GM12878 (cell line): ENCODE data around the gene NFYB. TPM values are rescaled to one million over a fixed set of nuclear protein-coding genes. Genes with fewer than 3 reads are reported as not detected.

Experiments used
- ATAC-seq: fragments of 200-7000 bp; cut with Tn5 transposase; 3 replicates; pipeline ENCODE4 v1.9.1; 2020; ENCODE audit warnings: mild to moderate bottlenecking, moderate library complexity
- BruUV-seq: library from RNA; stranded (reverse); fragments of 400-500 nt; replicated peaks from 2 replicates; lab custom pipeline; 2021; lab: Mats Ljungman, UMichigan
- CTCF ChIA-PET: fragments of 300-600 bp; sonication (Branson Sonifier 250); formaldehyde crosslinking; extraction: SDS; loops from one replicate; lab custom pipeline; 2021; ENCODE audit warnings: inconsistent platforms; lab: Yijun Ruan, JAX
- POLR2A ChIA-PET: fragments of 350-600 bp; formaldehyde crosslinking; extraction: SDS; loops from one replicate; lab custom pipeline; 2021; ENCODE audit warnings: inconsistent platforms; lab: Charles Lee
- RAD21 ChIA-PET: fragments of 300-600 bp; sonication (Branson Sonifier 250); formaldehyde crosslinking; loops from one replicate; lab custom pipeline; 2023; ENCODE audit warnings: antibody characterized with exemption; ENCODE audit not compliant: unreplicated experiment; lab: Charles Lee
- SMC1A ChIA-PET: fragments of 300-600 bp; sonication (Branson Sonifier 250); formaldehyde crosslinking; loops from one replicate; lab custom pipeline; 2023; ENCODE audit not compliant: unreplicated experiment, uncharacterized antibody; lab: Charles Lee
- DNase-seq: peaks from one replicate; pipeline ENCODE4 v3.0.0-alpha.2; 2011; ENCODE audit warnings: low read depth, low spot score
- FAIRE-seq: peaks from 3 replicates; lab custom pipeline; 2011; peaks lifted over from hg19 to GRCh38; lab: Jason Lieb, UNC
- H2AFZ ChIP-seq: 2 replicates; pipeline ENCODE4 v1.6.0; 2011; ENCODE audit warnings: low read depth, low read length, control low read depth; ENCODE audit not compliant: control insufficient read depth
- H3K27ac ChIP-seq: 2 replicates; pipeline ENCODE4 v1.5.1; 2011; ENCODE audit warnings: control low read depth; ENCODE audit not compliant: control insufficient read depth, insufficient read depth
- H3K27me3 ChIP-seq, 2 experiments: replicated peaks in 1 of 2; 2 replicates each; pipeline versions ENCODE4 v1.6.0 to v1.6.1; 2011; ENCODE audit warnings: low read length in 1 of 2; ENCODE audit not compliant: control insufficient read depth in 2 of 2, insufficient read depth in 2 of 2
- H3K36me3 ChIP-seq, 2 experiments: 2 replicates each; pipeline ENCODE4 v1.5.1; 2011; ENCODE audit warnings: low read length in 1 of 2; ENCODE audit not compliant: control insufficient read depth in 2 of 2, insufficient read depth in 2 of 2
- H3K4me1 ChIP-seq: 2 replicates; pipeline ENCODE4 v1.6.1; 2011; ENCODE audit warnings: mild to moderate bottlenecking, low read length, moderate library complexity, mixed read lengths; ENCODE audit not compliant: control insufficient read depth, insufficient read depth
- H3K4me2 ChIP-seq: 2 replicates; pipeline ENCODE4 v1.6.0; 2011; ENCODE audit warnings: control low read depth; ENCODE audit not compliant: control insufficient read depth, insufficient read depth
- H3K4me3 ChIP-seq: fragments of 200-600 bp; sonication (generic); 2 replicates; pipeline ENCODE4 v1.5.1; 2016
- H3K79me2 ChIP-seq: 2 replicates; pipeline ENCODE4 v1.6.0; 2011; ENCODE audit warnings: low read length; ENCODE audit not compliant: control insufficient read depth, insufficient read depth
- H3K9ac ChIP-seq: 2 replicates; pipeline ENCODE4 v1.8.0; 2011; ENCODE audit warnings: low read length, control low read depth, mixed read lengths; ENCODE audit not compliant: control insufficient read depth, insufficient read depth
- H3K9me3 ChIP-seq: replicated peaks from 3 replicates; pipeline ENCODE4 v1.5.1; 2011; ENCODE audit warnings: mild to moderate bottlenecking, low read length; ENCODE audit not compliant: control insufficient read depth, insufficient read depth
- H4K20me1 ChIP-seq: 2 replicates; pipeline ENCODE4 v1.6.0; 2011; ENCODE audit not compliant: control insufficient read depth, insufficient read depth
- BRCA1 ChIP-seq: IDR thresholded peaks from 2 replicates; pipeline ENCODE4 v1.6.1; 2011; ENCODE audit warnings: low read depth, low read length, improper control_type of control experiment
- CHD1 ChIP-seq: IDR thresholded peaks from 2 replicates; pipeline ENCODE4 v1.6.1; 2012; ENCODE audit warnings: low read depth, low read length, improper control_type of control experiment
- CREM ChIP-seq: IDR thresholded peaks from 2 replicates; pipeline ENCODE4 v1.6.1; 2014; ENCODE audit warnings: antibody characterized with exemption, low read depth
- HDAC6 ChIP-seq: fragments of 200-600 bp; sonication (generic); IDR thresholded peaks from one replicate; pipeline ENCODE4 v1.8.0; 2017; ENCODE audit warnings: antibody characterized with exemption; ENCODE audit not compliant: unreplicated experiment
- JUNB ChIP-seq: IDR thresholded peaks from 2 replicates; pipeline ENCODE4 v1.6.1; 2016; ENCODE audit warnings: antibody characterized with exemption, mild to moderate bottlenecking
- KAT2A ChIP-seq: conservative IDR thresholded peaks from 2 replicates; pipeline ENCODE4 v1.6.1; 2011; ENCODE audit warnings: low read depth, low read length; ENCODE audit not compliant: control insufficient read depth
- NR2C2 ChIP-seq: IDR thresholded peaks from 2 replicates; pipeline ENCODE4 v1.6.1; 2011; ENCODE audit warnings: borderline replicate concordance, low read depth; ENCODE audit not compliant: control insufficient read depth, insufficient read length
- SIX5 ChIP-seq: IDR thresholded peaks from 2 replicates; pipeline ENCODE4 v1.6.1; 2011; ENCODE audit warnings: mild to moderate bottlenecking, low read depth, low read length, moderate library complexity; ENCODE audit not compliant: severe bottlenecking
- SRF ChIP-seq, 2 experiments: IDR thresholded peaks; 2 replicates each; pipeline ENCODE4 v1.6.1; 2011; ENCODE audit warnings: low read depth in 2 of 2, low read length in 2 of 2, mild to moderate bottlenecking in 1 of 2, moderate library complexity in 1 of 2
- SUPT20H ChIP-seq: IDR thresholded peaks from 2 replicates; pipeline ENCODE4 v1.6.1; 2011; ENCODE audit warnings: low read depth, mild to moderate bottlenecking, low read length, moderate library complexity, borderline replicate concordance; ENCODE audit not compliant: control insufficient read depth
- TCF3 ChIP-seq: IDR thresholded peaks from 2 replicates; pipeline ENCODE4 v1.6.1; 2012; ENCODE audit warnings: low read depth, mild to moderate bottlenecking, low read length, borderline replicate concordance; ENCODE audit not compliant: insufficient read depth
- ZZZ3 ChIP-seq: IDR thresholded peaks from 2 replicates; pipeline ENCODE4 v1.6.1; 2011; ENCODE audit warnings: low read depth; ENCODE audit not compliant: control insufficient read depth, insufficient read length
- WGBS: methylation state at CpG from one replicate; pipeline ENCODE4 v1.1.6; 2016; ENCODE audit warnings: low lambda C conversion rate; ENCODE audit not compliant: insufficient replicate concordance, insufficient coverage; ENCODE audit errors: missing lambda C conversion rate; 5-methylcytosine and 5-hydroxymethylcytosine counted together
- in situ Hi-C: fragments of 300-500 bp; cut with MboI; formaldehyde crosslinking; loops from 9 replicates; pipeline ENCODE4 v1.14.3; 2018; ENCODE audit warnings: mixed read lengths
- intact Hi-C: fragments of 100-400 bp; cut with micrococcal nuclease; formaldehyde crosslinking; loops from one replicate; pipeline ENCODE4 v1.14.2; 2022; ENCODE audit not compliant: unreplicated experiment
- polyA plus RNA-seq, 11 experiments: library from polyadenylated mRNA; depleted of rRNA in 4 of 11; unstranded in 6 of 11; stranded (reverse) in 5 of 11; fragments of >200 nt; fragmentation: Nextera tagmentation in 4 of 11; fragmentation: Illumina TruSeq in 1 of 11; extraction: Ambion mirVana in 4 of 11; extraction: Trizol in 1 of 11; gene quantifications; 1 replicate in 1 of 11; 2 replicates in 10 of 11; pipeline versions ENCODE4 v1.2.1 to v1.2.3, GENCODE V29; 2011 to 2016; ENCODE audit warnings: inconsistent platforms in 2 of 11, missing spikeins in 2 of 11, low read depth in 1 of 11
- total RNA-seq, 4 experiments: library from RNA; depleted of rRNA in 3 of 4; stranded (reverse); fragments of >200 nt in 3 of 4; fragmentation: Illumina TruSeq in 1 of 4; extraction: Trizol in 1 of 4; gene quantifications; 2 replicates each; pipeline versions ENCODE4 v1.2.1 to v1.2.3, GENCODE V29; 2013 to 2021
- TF ChIP-seq, protein P1 (sequence below): fragments of 150-350 bp; IDR thresholded peaks from 2 replicates; pipeline ENCODE4 v1.6.1; 2014; ENCODE audit warnings: mild to moderate bottlenecking, low read depth, low read length
- TF ChIP-seq, protein P2 (sequence below): IDR thresholded peaks from 2 replicates; pipeline ENCODE4 v1.6.1; 2011; ENCODE audit warnings: borderline replicate concordance, low read depth, mild to moderate bottlenecking, moderate library complexity, mixed read lengths, low read length; ENCODE audit not compliant: insufficient read depth; ENCODE audit errors: extremely low read length
- TF ChIP-seq, protein P3 (sequence below): IDR thresholded peaks from 2 replicates; pipeline ENCODE4 v1.6.1; 2011; ENCODE audit warnings: borderline replicate concordance, low read depth, mild to moderate bottlenecking, moderate library complexity, low read length; ENCODE audit not compliant: insufficient read depth, poor library complexity, severe bottlenecking

The NFYB gene
- total and polyA plus RNA-seq, 10 of the 15 experiments (the other 5 are each of a cell fraction or from before 2014, with no cell fraction given) = 13.8 to 42.3 (median 28.2) TPM

DNA sequence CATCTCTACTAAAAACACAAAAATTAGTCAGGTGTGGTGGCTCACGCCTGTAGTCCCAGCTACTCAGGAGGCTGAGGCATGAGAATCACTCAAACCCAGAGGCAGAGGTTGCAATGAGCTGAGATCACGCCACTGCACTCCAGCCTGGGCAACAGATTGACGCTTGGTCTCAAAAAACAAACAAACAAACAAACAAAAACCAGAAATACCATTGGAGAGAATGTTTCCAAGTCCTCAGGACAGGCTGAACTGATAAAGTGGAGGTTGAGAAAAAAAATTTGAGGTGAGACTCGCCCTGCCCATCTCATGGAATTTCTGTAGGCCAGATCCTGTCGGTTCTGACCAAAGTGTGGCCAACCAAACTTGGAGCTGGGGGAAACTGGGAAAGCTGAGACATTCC, 30.6 kb upstream of the NFYB start (continued):
- TF ChIP-seq, protein P1, sequence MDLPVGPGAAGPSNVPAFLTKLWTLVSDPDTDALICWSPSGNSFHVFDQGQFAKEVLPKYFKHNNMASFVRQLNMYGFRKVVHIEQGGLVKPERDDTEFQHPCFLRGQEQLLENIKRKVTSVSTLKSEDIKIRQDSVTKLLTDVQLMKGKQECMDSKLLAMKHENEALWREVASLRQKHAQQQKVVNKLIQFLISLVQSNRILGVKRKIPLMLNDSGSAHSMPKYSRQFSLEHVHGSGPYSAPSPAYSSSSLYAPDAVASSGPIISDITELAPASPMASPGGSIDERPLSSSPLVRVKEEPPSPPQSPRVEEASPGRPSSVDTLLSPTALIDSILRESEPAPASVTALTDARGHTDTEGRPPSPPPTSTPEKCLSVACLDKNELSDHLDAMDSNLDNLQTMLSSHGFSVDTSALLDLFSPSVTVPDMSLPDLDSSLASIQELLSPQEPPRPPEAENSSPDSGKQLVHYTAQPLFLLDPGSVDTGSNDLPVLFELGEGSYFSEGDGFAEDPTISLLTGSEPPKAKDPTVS = no peak
- no peak for TF ChIP-seq SUPT20H

DNA sequence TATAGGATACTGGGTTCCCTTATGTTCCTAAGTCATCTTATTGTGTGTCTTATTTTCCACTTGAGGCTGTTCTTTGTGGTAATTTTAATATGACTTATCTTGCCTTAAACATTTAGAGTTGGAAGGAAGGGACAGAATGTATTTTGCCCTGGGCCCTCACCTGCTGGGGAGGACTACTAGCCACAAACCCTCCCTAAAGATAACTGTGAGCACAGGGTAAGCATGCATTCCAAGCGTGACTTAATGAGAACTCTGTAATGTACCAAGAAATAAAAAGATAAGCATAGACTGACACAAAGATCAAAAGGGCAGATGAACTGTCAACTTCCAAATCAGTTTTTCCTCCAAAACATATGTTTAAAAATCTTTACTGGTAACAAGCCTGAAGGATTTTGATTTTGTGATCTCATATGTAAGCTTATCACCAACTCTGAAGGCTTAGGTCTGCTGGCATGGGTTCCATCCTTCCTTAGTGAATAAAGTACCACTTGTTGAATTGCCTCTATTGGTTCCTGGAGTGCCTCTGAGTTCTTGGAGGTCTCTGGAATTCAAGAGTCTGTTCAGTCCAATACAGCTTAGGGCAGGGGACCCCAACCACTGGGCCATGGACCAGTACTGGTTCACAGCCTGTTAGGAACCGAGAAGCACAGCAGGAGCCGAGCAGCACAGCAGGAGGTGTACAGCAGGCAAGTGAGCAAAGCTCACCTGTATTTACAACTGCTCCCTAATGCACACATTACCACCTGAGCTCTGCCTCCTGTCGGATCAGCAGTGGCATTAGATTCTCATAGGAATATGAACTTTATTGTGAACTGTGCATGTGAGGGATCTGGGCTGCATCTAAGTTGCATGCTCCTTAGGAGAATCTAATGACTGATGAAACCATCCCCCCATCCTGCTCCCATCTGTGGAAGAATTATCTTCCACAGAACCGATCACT, 29.8 kb upstream of the NFYB start:
- POLR2A ChIA-PET = no interaction called here
- no peaks in the 10 kb centered on the region for H3K9me3 ChIP-seq
- 41% methylated on average over 5 of the region's 5 CpGs for WGBS

More for the DNA sequence above, 29.8 kb upstream of the NFYB start:
- ChIA-PET RAD21 (no interaction called here), SMC1A (no interaction called here), CTCF (interaction anchor here (1.0 to 1.3 kb wide), 2 partner anchors 25 to 59 kb away, joined by 3 read pairs; no protein-coding TSS in a partner anchor)
- TF ChIP-seq NR2C2 = no peak
- no peak for TF ChIP-seq JUNB
- no peak for TF ChIP-seq KAT2A
- no peak for TF ChIP-seq BRCA1
- TF ChIP-seq, protein P2, sequence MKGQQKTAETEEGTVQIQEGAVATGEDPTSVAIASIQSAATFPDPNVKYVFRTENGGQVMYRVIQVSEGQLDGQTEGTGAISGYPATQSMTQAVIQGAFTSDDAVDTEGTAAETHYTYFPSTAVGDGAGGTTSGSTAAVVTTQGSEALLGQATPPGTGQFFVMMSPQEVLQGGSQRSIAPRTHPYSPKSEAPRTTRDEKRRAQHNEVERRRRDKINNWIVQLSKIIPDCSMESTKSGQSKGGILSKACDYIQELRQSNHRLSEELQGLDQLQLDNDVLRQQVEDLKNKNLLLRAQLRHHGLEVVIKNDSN = no peak
- no peak for TF ChIP-seq SIX5
- TF ChIP-seq SRF (IDR thresholded peaks at IDR 0.05; ENCODE audit: low read depth in 2 of 2, low read length in 2 of 2) = no peak
- TF ChIP-seq TCF3 = no peak
- TF ChIP-seq HDAC6 = no peak
- no peak for TF ChIP-seq CREM
- no peak for TF ChIP-seq ZZZ3
- TF ChIP-seq, protein P3, sequence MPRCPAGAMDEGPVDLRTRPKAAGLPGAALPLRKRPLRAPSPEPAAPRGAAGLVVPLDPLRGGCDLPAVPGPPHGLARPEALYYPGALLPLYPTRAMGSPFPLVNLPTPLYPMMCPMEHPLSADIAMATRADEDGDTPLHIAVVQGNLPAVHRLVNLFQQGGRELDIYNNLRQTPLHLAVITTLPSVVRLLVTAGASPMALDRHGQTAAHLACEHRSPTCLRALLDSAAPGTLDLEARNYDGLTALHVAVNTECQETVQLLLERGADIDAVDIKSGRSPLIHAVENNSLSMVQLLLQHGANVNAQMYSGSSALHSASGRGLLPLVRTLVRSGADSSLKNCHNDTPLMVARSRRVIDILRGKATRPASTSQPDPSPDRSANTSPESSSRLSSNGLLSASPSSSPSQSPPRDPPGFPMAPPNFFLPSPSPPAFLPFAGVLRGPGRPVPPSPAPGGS = no peak
- no peak for TF ChIP-seq CHD1
- no peak for DNase-seq
- FAIRE-seq = no peak
- Histone ChIP-seq H3K79me2 (no peaks in the 10 kb centered on the region), H3K27ac (no peak overlapping the region), H4K20me1 (no peaks in the 10 kb centered on the region), H3K4me2 (no peak overlapping the region), H3K9ac (no peak overlapping the region), H2AFZ (no peak overlapping the region), H3K36me3 (no peaks in the 10 kb centered on the region), H3K4me1 (no peaks in the 10 kb centered on the region), H3K4me3 (no peak overlapping the region), H3K27me3 (no peaks in the 10 kb centered on the region)
- BruUV-seq = no TSS peak
- in situ Hi-C loops = no loop called here
- no peak for ATAC-seq
- intact Hi-C loops = no loop called here
